SK-N-MC (cell line): ENCODE measurements around the gene NENF.

ENCODE experiments used
- EZH2 ChIP-seq: fragments of 200-600 bp; sonication (generic); IDR thresholded peaks from one replicate; pipeline ENCODE4 v1.6.1; 2017; ENCODE audit warnings: antibody characterized with exemption
- FOXP2 ChIP-seq: optimal IDR thresholded peaks from 2 replicates; pipeline ENCODE3; 2011; ENCODE audit warnings: mild to moderate bottlenecking, moderate library complexity; ENCODE audit not compliant: insufficient read depth; ENCODE audit errors: extremely low read length, control extremely low read depth
- POLR2AphosphoS5 ChIP-seq: IDR thresholded peaks from 2 replicates; pipeline ENCODE4 v1.6.1; 2012; ENCODE audit warnings: mild to moderate bottlenecking, low read depth, low read length, borderline replicate concordance

DNA sequence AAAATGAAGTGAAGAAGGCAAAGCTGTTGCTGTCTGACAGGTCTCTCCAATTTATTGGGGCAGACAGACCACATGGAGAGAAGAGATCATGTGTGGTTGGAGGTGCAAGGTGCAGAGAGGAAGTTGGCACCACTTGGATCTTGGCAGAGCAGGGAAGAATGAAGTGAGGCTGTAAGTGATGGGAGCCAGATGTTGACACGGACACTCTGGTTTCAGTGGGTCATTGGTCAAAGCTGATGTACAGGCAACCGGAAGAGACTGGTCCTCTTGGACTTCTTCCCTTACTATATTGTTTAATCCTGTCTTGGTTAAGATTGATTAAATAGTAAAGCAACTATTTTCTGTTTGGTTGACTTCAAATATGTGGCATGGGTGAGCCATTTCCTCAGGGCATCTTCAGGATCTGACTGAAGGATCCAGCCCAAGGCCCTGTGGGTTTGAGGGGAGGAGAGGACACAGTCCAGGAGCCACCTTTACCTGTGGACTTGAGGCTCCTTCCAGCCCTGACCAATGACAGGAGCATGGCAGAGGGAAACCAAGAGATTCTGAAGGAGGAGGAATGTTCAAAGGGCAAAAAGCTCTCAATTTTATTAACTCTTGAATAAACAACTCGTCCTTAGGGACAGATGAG, 49.4 kb downstream of the NENF start:
- TF ChIP-seq POLR2AphosphoS5 (no peak), EZH2 (no peak), FOXP2 (no peak)
